ENCODE results near the gene PDE6A. TPM values are rescaled to one million over a fixed set of nuclear protein-coding genes. Genes with fewer than 3 reads are reported as not detected.

PDE6A gene
- total and polyA plus RNA-seq, 2 of the 8 experiments (the other 6 are each of a cell fraction or from before 2014, with no cell fraction given), result not detected

DNA sequence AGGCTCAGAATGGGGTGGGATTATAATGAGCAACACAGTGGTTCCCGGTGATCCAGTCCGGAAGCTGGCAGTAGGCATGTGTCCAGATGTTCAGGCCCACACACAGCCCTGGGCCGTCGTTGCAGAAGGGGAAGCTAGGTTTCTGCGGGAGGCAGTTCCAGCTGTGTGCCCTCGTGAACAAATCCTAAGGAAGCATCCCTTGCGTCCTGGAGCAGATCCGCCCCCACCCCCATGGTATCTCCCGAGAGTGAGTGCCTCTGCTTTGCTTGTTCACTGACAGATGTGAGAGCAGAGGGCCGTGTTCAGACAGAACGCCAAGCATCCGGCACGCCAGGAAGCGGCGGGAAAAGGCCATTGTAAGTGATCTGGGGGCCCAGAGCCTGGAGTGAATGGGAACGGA is 104.8 kb downstream of the PDE6A start:
- no peak overlapping the region for H2AFZ ChIP-seq (ENCODE audit: low read length)
- no peak overlapping the region for H3K14ac ChIP-seq (ENCODE audit: insufficient read length)
- no peak overlapping the region for H2BK12ac ChIP-seq (ENCODE audit: low read depth, low read length)
- H3K18ac ChIP-seq (ENCODE audit: extremely low read depth, low read length), result no peak overlapping the region
- no peaks in the 10 kb centered on the region for H3K79me2 ChIP-seq (ENCODE audit: control insufficient read depth in 1 of 2, insufficient read depth in 2 of 2, low read length in 2 of 2)
- H2BK120ac ChIP-seq (replicated peaks; ENCODE audit: low read depth, low read length), result no peak overlapping the region
- H3K27me3 ChIP-seq (replicated peaks in 1 of 4; ENCODE audit: control insufficient read depth in 3 of 4, extremely low read depth in 1 of 4, insufficient read depth in 3 of 4, low read length in 3 of 4), result no peaks in the 10 kb centered on the region
- no peaks in the 10 kb centered on the region for H3K23me2 ChIP-seq (ENCODE audit: low read depth, low read length)
- H3K4me1 ChIP-seq (replicated peaks in 1 of 4; ENCODE audit: control insufficient read depth in 3 of 4, insufficient read depth in 4 of 4, low read length in 3 of 4), result no peaks in the 10 kb centered on the region; a peak in 1 of 7 replicates
- H3K4me2 ChIP-seq (ENCODE audit: insufficient read depth in 1 of 2, low read depth in 2 of 2, low read length in 2 of 2), result no peak overlapping the region
- H3K4ac ChIP-seq (replicated peaks; ENCODE audit: insufficient read length, low read depth, low read length), result no peak overlapping the region
- no peaks in the 10 kb centered on the region for H3K9me3 ChIP-seq (ENCODE audit: insufficient read depth in 2 of 2, low read depth in 1 of 2, low read length in 1 of 2)
- H2BK20ac ChIP-seq (ENCODE audit: low read length), result no peak overlapping the region
- no peak for FAIRE-seq
- CTCF ChIA-PET (ENCODE audit: partially characterized antibody), result interaction anchor here (0.7 to 68.7 kb wide), 11 partner anchors 5 to 202 kb away, joined by 3 to 1740 read pairs (median 12); partner anchors contain the start of gene SLC26A2
- H2BK15ac ChIP-seq (ENCODE audit: low read length), result no peak overlapping the region
- H3K36me3 ChIP-seq (ENCODE audit: control insufficient read depth in 2 of 4, insufficient read depth in 4 of 4, low read length in 3 of 4), result peaks cover 0 to 2% (median 0%) of the 10 kb centered on the region in 4 experiments; a peak in 2 of 8 replicates
- no peak overlapping the region for H3K56ac ChIP-seq (replicated peaks; ENCODE audit: insufficient read length, low read depth, low read length)
- no peak overlapping the region for H2AK5ac ChIP-seq (ENCODE audit: low read depth, low read length)
- POLR2A ChIA-PET (ENCODE audit: partially characterized antibody), result no interaction called here
- DNase-seq (ENCODE audit: low read depth in 1 of 2, low spot score in 2 of 2), result no peak
- H3K9ac ChIP-seq (replicated peaks in 1 of 4; ENCODE audit: extremely low read depth in 1 of 4, low read depth in 3 of 4, low read length in 3 of 4), result 0 out of 7 replicates have a peak overlapping the region, but pooled peaks of 1 of the 4 experiments have one; percentile 1
- no peak overlapping the region for H3K23ac ChIP-seq (ENCODE audit: insufficient read length)
- no peaks in the 10 kb centered on the region for H4K20me1 ChIP-seq (replicated peaks in 1 of 2; ENCODE audit: control insufficient read depth in 1 of 2, insufficient read depth in 2 of 2, low read length in 2 of 2)
- H4K5ac ChIP-seq (ENCODE audit: insufficient read length, low read depth, low read length), result no peak overlapping the region
- no peak overlapping the region for H2BK5ac ChIP-seq (ENCODE audit: low read depth, low read length)
- 0 out of 2 replicates have a peak overlapping the region, but pooled peaks have one; percentile 42 for H3K27ac ChIP-seq (ENCODE audit: low read depth, low read length)
- 90% methylated on average over 15 of the region's 16 CpGs; no CpG with 5 or more reads in 1 of the 2 experiments for WGBS, 2 experiments (ENCODE audit: extremely low coverage in 1 of 2, insufficient coverage in 1 of 2, insufficient read length in 1 of 2, insufficient replicate concordance in 2 of 2, low coverage in 1 of 2, low lambda C conversion rate in 2 of 2, missing lambda C conversion rate in 1 of 2)
- H3K79me1 ChIP-seq (ENCODE audit: low read depth, low read length), result no peaks in the 10 kb centered on the region
- peak overlapping the region; percentile 16; the same call in 1 of the 2 replicates for H4K8ac ChIP-seq (ENCODE audit: extremely low read depth, insufficient read depth, low read length)
- H4K91ac ChIP-seq (replicated peaks; ENCODE audit: insufficient read length, low read length), result no peak overlapping the region
- no peak overlapping the region for H3K4me3 ChIP-seq (ENCODE audit: extremely low read depth in 1 of 4, insufficient read depth in 2 of 4, low read depth in 3 of 4, low read length in 4 of 4)
- no peak for TF ChIP-seq SUZ12 (IDR thresholded peaks at IDR 0.05; ENCODE audit: low read length)
- TF ChIP-seq HDAC2 (IDR thresholded peaks at IDR 0.05; ENCODE audit: borderline replicate concordance in 1 of 2, low read depth in 2 of 2, low read length in 2 of 2), result no peak
- no peak for TF ChIP-seq CTBP2 (IDR thresholded peaks at IDR 0.05; ENCODE audit: borderline replicate concordance, insufficient read depth, insufficient read length, low read length)
- no peak for TF ChIP-seq BCL11A (IDR thresholded peaks at IDR 0.05; ENCODE audit: low read depth in 2 of 2, low read length in 2 of 2)
